Bronchial epithelial cell (primary cell): Measurements from ENCODE around the gene HBP1. TPM values are rescaled to one million over a fixed set of nuclear protein-coding genes. Genes with fewer than 3 reads are reported as not detected.

ENCODE experiments used
- DNase-seq: peaks from one replicate; pipeline ENCODE4 v3.0.0-alpha.2; 2010; ENCODE audit warnings: low read depth
- FAIRE-seq: peaks from 2 replicates; lab custom pipeline; 2011; peaks lifted over from hg19 to GRCh38; lab: Jason Lieb, UNC
- H3K27me3 ChIP-seq: 2 replicates; pipeline ENCODE4 v1.5.1; 2011; ENCODE audit warnings: low read length; ENCODE audit not compliant: control insufficient read depth, insufficient read depth
- H3K36me3 ChIP-seq: 2 replicates; pipeline ENCODE4 v1.5.1; 2011; ENCODE audit warnings: low read length; ENCODE audit not compliant: control insufficient read depth, insufficient read depth
- H3K4me3 ChIP-seq: 2 replicates; pipeline ENCODE4 v1.5.1; 2011; ENCODE audit warnings: mild to moderate bottlenecking, low read depth, low read length, control low read depth
- total RNA-seq: library from RNA; depleted of rRNA; stranded (reverse); fragments of >200 nt; gene quantifications from 2 replicates; pipeline ENCODE4 v1.2.1, GENCODE V29; 2014
- TF ChIP-seq, protein P1 (sequence below): IDR thresholded peaks from 2 replicates; pipeline ENCODE4 v1.5.1; 2011; ENCODE audit warnings: mild to moderate bottlenecking, moderate library complexity, low read length, control low read depth, inconsistent platforms; ENCODE audit not compliant: insufficient read depth, severe bottlenecking

The HBP1 gene
- total RNA-seq, 1 donor from 2014 or later: 69.5 TPM

DNA sequence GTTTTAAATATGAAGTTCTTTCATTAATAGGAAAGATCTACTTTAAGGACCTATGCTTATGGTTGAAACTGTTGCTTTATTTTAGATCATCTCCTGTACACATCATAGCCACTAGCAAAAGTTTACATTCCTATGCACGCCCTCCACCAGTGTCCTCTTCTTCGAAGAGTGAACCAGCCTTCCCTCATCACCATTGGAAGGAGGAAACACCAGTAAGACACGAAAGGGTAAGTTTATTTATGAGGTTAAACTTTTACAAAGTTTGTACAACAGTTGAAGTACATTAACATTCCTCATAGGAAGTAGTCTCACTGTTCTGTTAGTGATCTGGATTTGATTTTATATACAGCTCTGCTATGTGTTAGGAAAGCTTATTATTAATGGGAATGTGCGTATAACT is 16.9 kb downstream of the HBP1 start:
- TF ChIP-seq, protein P1, sequence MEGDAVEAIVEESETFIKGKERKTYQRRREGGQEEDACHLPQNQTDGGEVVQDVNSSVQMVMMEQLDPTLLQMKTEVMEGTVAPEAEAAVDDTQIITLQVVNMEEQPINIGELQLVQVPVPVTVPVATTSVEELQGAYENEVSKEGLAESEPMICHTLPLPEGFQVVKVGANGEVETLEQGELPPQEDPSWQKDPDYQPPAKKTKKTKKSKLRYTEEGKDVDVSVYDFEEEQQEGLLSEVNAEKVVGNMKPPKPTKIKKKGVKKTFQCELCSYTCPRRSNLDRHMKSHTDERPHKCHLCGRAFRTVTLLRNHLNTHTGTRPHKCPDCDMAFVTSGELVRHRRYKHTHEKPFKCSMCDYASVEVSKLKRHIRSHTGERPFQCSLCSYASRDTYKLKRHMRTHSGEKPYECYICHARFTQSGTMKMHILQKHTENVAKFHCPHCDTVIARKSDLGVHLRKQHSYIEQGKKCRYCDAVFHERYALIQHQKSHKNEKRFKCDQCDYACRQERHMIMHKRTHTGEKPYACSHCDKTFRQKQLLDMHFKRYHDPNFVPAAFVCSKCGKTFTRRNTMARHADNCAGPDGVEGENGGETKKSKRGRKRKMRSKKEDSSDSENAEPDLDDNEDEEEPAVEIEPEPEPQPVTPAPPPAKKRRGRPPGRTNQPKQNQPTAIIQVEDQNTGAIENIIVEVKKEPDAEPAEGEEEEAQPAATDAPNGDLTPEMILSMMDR: no peak
- peaks cover 5% of the 10 kb centered on the region for H3K36me3 ChIP-seq
- DNase-seq (no peak), FAIRE-seq (no peak)
- H3K27me3 ChIP-seq: no peaks in the 10 kb centered on the region
- no peak overlapping the region for H3K4me3 ChIP-seq

DNA sequence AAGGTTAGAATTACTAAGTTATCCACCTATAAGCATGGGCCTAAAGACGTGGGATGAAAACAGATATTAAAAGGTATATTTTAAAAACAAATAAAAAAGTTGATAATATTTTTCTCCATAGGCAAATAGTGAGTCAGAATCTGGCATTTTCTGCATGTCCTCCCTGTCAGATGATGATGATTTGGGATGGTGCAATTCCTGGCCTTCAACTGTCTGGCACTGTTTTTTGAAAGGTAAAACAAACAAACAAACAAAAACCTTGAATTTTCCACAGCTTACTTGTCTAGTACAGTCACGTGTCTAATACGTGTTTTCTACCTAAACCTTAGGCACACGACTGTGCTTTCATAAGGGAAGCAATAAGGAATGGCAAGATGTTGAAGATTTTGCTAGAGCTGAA is 17.4 kb downstream of the HBP1 start:
- no peaks in the 10 kb centered on the region for H3K27me3 ChIP-seq
- H3K36me3 ChIP-seq: peaks cover 5% of the 10 kb centered on the region
- no peak for DNase-seq
- H3K4me3 ChIP-seq: no peak overlapping the region
- FAIRE-seq: no peak
- TF ChIP-seq, protein P1: no peak

DNA sequence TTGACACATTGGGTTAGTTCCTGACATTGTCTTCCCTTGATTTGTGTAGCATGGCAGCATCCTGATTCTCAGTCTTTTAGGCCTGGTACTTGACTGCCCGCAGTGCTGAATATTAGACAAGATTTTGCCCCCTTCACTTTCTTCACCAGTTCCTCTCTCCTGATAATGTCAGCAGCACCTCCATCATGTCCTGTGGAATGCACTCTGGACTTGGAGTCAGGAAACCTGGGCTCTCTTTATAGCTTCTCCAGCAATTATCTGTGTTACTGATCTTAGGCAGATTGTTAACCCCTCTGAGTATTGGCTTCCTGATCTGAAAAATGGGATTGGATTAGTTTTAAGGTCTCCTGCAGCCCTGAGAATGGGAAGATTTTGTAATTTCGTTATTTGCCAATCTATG is 19.0 kb downstream of the HBP1 start:
- DNase-seq (no peak), FAIRE-seq (no peak)
- H3K27me3 ChIP-seq: no peaks in the 10 kb centered on the region
- H3K36me3 ChIP-seq: peaks cover 7% of the 10 kb centered on the region
- TF ChIP-seq, protein P1: no peak
- no peak overlapping the region for H3K4me3 ChIP-seq

DNA sequence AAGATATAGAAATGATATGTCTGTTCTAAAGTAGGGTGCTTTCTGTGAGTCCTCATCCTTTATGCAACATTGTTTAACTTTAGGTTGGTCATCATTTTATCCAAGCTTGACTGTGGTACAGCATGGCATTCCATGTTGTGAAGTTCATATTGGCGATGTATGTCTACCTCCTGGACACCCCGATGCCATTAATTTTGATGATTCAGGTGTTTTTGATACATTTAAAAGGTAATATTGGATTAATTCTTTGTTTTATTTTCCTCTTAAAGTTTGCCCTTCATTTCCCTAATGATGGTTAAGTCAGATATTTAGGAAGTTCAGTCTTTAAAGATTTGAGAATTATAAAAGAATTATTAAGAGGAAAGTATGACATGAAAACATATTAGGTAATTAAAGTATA is 21.3 kb downstream of the HBP1 start:
- no peaks in the 10 kb centered on the region for H3K27me3 ChIP-seq
- TF ChIP-seq, protein P1: no peak
- FAIRE-seq (no peak), DNase-seq (no peak)
- H3K36me3 ChIP-seq: peaks cover 8% of the 10 kb centered on the region
- no peak overlapping the region for H3K4me3 ChIP-seq

DNA sequence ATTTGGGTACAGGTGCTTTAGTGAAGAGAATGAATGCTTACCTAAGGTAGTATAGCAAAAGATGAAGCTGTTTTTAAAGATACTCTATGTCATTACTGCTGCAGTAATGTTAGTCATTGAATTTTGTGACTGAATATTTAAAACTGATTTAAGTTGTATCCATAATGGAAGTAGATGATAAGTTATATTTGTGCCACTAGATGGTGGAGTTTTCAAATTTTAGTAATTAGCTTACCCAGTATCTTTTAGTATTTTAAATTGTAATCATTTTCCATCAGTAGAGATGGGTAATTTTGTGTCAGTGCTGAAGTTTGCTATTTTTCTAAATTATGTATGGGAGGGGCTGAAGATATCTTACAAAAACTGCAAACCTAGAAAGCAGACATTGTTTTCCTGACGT is 25.2 kb downstream of the HBP1 start:
- TF ChIP-seq, protein P1: no peak
- peaks cover 4% of the 10 kb centered on the region for H3K36me3 ChIP-seq
- H3K27me3 ChIP-seq: no peaks in the 10 kb centered on the region
- FAIRE-seq: no peak
- no peak for DNase-seq
- no peak overlapping the region for H3K4me3 ChIP-seq
